ENCODE results near the gene ARL6IP5. TPM values are rescaled to one million over a fixed set of nuclear protein-coding genes. Genes with fewer than 3 reads are reported as not detected.

Gene ARL6IP5
- total RNA-seq, 1 experiment from 2014 or later: 31.2 TPM

- intact Hi-C loops (cut with micrococcal nuclease; ENCODE audit: unreplicated experiment): no loop called here
- H3K27me3 Mint-ChIP-seq (ENCODE audit: insufficient read depth, unreplicated experiment): no peaks in the 10 kb centered on the region
- TF ChIP-seq CTCF (IDR thresholded peaks at IDR 0.05; ENCODE audit: insufficient read depth in 1 of 2, low read depth in 1 of 2, low read length in 1 of 2, severe bottlenecking in 1 of 2, unreplicated experiment in 1 of 2): no peak
- H3K9me3 ChIP-seq: no peaks in the 10 kb centered on the region
- no peak for DNase-seq
- H3K4me3 ChIP-seq (ENCODE audit: low read depth, low read length): no peak overlapping the region
- H3K27me3 ChIP-seq (replicated peaks; ENCODE audit: control insufficient read depth, insufficient read depth, low read length): no peaks in the 10 kb centered on the region
- ChIA-PET POLR2A (no interaction called here), CTCF (no interaction called here)
- no peak overlapping the region for H3K4me3 Mint-ChIP-seq (ENCODE audit: unreplicated experiment)
- no TSS peak for BruUV-seq (replicated peaks)
- H3K36me3 Mint-ChIP-seq (ENCODE audit: insufficient read depth, unreplicated experiment): no peaks in the 10 kb centered on the region
- peaks cover 8% of the 10 kb centered on the region; the same call in 1 of the 2 replicates for H3K4me1 ChIP-seq
- no peak overlapping the region for H3K27ac Mint-ChIP-seq (ENCODE audit: unreplicated experiment)
- no peaks in the 10 kb centered on the region for H3K4me1 Mint-ChIP-seq (ENCODE audit: low read depth, unreplicated experiment)
- H3K9me3 Mint-ChIP-seq (ENCODE audit: unreplicated experiment): no peaks in the 10 kb centered on the region
- H3K36me3 ChIP-seq (ENCODE audit: control insufficient read depth, insufficient read depth, low read length): no peaks in the 10 kb centered on the region
These were observed 34.4 kb downstream of the ARL6IP5 start for GRCh38 chr3:69119138-69119537.

- no peak overlapping the region for H3K4me3 Mint-ChIP-seq (ENCODE audit: unreplicated experiment)
- no peaks in the 10 kb centered on the region for H3K4me1 Mint-ChIP-seq (ENCODE audit: low read depth, unreplicated experiment)
- H3K4me3 ChIP-seq (ENCODE audit: low read depth, low read length): no peak overlapping the region
- CTCF ChIA-PET: no interaction called here
- H3K9me3 Mint-ChIP-seq (ENCODE audit: unreplicated experiment): no peaks in the 10 kb centered on the region
- peaks cover 8% of the 10 kb centered on the region; the same call in 1 of the 2 replicates for H3K4me1 ChIP-seq
- POLR2A ChIA-PET: interaction anchor here (0.6 kb wide), 1 partner anchor 96 kb away, joined by 3 read pairs; no protein-coding TSS in a partner anchor
- TF ChIP-seq CTCF (IDR thresholded peaks at IDR 0.05; ENCODE audit: insufficient read depth in 1 of 2, low read depth in 1 of 2, low read length in 1 of 2, severe bottlenecking in 1 of 2, unreplicated experiment in 1 of 2): no peak
- intact Hi-C loops (cut with micrococcal nuclease; ENCODE audit: unreplicated experiment): no loop called here
- H3K27ac Mint-ChIP-seq (ENCODE audit: unreplicated experiment): no peak overlapping the region
- no peaks in the 10 kb centered on the region for H3K27me3 Mint-ChIP-seq (ENCODE audit: insufficient read depth, unreplicated experiment)
- no TSS peak for BruUV-seq (replicated peaks)
- H3K36me3 Mint-ChIP-seq (ENCODE audit: insufficient read depth, unreplicated experiment): no peaks in the 10 kb centered on the region
- no peaks in the 10 kb centered on the region for H3K9me3 ChIP-seq
- H3K36me3 ChIP-seq (ENCODE audit: control insufficient read depth, insufficient read depth, low read length): no peaks in the 10 kb centered on the region
- DNase-seq: no peak
- no peaks in the 10 kb centered on the region for H3K27me3 ChIP-seq (replicated peaks; ENCODE audit: control insufficient read depth, insufficient read depth, low read length)
These were observed 34.9 kb downstream of the ARL6IP5 start for GRCh38 chr3:69119681-69120080.

GRCh38 chr3:69120879-69121464 lies 36.2 kb downstream of the ARL6IP5 start:
- H3K9me3 ChIP-seq: no peaks in the 10 kb centered on the region
- CTCF ChIA-PET: interaction anchor here (0.6 to 1.4 kb wide), 4 partner anchors 42 to 265 kb away, joined by 3 to 5 read pairs (median 4); partner anchors contain the start of gene FRMD4B
- H3K4me3 ChIP-seq (ENCODE audit: low read depth, low read length): no peak overlapping the region
- H3K27me3 ChIP-seq (replicated peaks; ENCODE audit: control insufficient read depth, insufficient read depth, low read length): no peaks in the 10 kb centered on the region
- H3K36me3 Mint-ChIP-seq (ENCODE audit: insufficient read depth, unreplicated experiment): no peaks in the 10 kb centered on the region
- TF ChIP-seq CTCF (IDR thresholded peaks at IDR 0.05; ENCODE audit: insufficient read depth in 1 of 2, low read depth in 1 of 2, low read length in 1 of 2, severe bottlenecking in 1 of 2, unreplicated experiment in 1 of 2): peak; percentile 86 to 92
- intact Hi-C loops (cut with micrococcal nuclease; ENCODE audit: unreplicated experiment): loop anchor here (1.0 kb wide), 3 partner anchors 185 to 550 kb away; no protein-coding TSS in a partner anchor
- no peak overlapping the region for H3K27ac Mint-ChIP-seq (ENCODE audit: unreplicated experiment)
- POLR2A ChIA-PET: no interaction called here
- DNase-seq: peak; percentile 81 to 84
- BruUV-seq (replicated peaks): no TSS peak
- no peaks in the 10 kb centered on the region for H3K9me3 Mint-ChIP-seq (ENCODE audit: unreplicated experiment)
- no peak overlapping the region for H3K4me3 Mint-ChIP-seq (ENCODE audit: unreplicated experiment)
- H3K4me1 Mint-ChIP-seq (ENCODE audit: low read depth, unreplicated experiment): no peaks in the 10 kb centered on the region
- H3K27me3 Mint-ChIP-seq (ENCODE audit: insufficient read depth, unreplicated experiment): no peaks in the 10 kb centered on the region
- H3K36me3 ChIP-seq (ENCODE audit: control insufficient read depth, insufficient read depth, low read length): no peaks in the 10 kb centered on the region
- peaks cover 8% of the 10 kb centered on the region; the same call in 1 of the 2 replicates for H3K4me1 ChIP-seq
